ENCODE data around the gene TPCN1.

DNA sequence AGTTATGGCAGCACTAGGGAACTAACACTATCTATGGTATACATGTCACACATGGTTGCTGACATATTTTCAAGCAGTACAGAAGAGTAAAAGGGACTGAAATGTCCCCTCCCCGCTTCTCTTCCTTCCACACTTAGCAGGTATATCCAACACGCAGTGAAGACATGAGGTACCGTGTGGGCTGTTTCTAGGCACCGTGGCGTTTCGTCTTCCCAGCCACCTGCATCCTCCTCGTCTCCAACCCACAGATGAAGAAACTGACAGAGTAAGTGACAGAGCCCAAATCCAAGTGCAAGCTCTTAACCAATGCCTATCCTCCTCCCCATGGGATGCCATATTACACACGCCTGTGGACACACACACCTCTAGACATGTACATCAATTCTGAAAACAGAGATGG is 81.2 kb downstream of the TPCN1 start:
- TF ChIP-seq POLR2A (IDR thresholded peaks at IDR 0.05), result no peak
- TF ChIP-seq, protein P1, sequence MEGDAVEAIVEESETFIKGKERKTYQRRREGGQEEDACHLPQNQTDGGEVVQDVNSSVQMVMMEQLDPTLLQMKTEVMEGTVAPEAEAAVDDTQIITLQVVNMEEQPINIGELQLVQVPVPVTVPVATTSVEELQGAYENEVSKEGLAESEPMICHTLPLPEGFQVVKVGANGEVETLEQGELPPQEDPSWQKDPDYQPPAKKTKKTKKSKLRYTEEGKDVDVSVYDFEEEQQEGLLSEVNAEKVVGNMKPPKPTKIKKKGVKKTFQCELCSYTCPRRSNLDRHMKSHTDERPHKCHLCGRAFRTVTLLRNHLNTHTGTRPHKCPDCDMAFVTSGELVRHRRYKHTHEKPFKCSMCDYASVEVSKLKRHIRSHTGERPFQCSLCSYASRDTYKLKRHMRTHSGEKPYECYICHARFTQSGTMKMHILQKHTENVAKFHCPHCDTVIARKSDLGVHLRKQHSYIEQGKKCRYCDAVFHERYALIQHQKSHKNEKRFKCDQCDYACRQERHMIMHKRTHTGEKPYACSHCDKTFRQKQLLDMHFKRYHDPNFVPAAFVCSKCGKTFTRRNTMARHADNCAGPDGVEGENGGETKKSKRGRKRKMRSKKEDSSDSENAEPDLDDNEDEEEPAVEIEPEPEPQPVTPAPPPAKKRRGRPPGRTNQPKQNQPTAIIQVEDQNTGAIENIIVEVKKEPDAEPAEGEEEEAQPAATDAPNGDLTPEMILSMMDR (IDR thresholded peaks at IDR 0.05), result no peak

All from Peyer's patch (tissue), 4 donors.